SHP77 treated with DMSO at 0.1 percent for 48 hours (cell line): ENCODE measurements around the gene MROH2B.
A peak's percentile ranks its signal among the peaks of the same experiment; 100 is the strongest.
"Not testable (repeated sequence)": the region's sequence is repeated elsewhere in the genome, so short reads cannot be mapped to it uniquely, and the experiment has no call there.

Source experiments
- DNase-seq: peaks from one replicate; lab custom pipeline; 2025; lab: John Stamatoyannopoulos, UW

MROH2B gene

DNA sequence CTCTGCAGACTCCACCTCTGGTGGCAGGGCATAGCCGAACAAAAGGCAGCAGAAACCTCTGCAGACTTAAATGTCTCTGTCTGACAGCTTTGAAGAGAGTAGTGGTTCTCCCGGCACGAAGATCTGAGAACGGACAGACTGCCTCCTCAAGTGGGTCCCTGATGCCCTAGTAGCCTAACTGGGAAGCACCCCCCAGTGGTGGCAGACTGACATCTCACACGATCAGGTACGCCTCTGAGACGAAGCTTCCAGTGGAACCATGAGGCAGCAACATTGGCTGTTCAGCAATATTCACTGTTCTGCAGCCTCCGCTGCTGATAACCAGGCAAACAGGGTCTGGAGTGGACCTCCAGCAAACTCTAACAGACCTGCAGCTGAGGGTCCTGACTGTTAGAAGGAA lies 48.5 kb downstream of the MROH2B start:
- DNase-seq = not testable (repeated sequence)

DNA sequence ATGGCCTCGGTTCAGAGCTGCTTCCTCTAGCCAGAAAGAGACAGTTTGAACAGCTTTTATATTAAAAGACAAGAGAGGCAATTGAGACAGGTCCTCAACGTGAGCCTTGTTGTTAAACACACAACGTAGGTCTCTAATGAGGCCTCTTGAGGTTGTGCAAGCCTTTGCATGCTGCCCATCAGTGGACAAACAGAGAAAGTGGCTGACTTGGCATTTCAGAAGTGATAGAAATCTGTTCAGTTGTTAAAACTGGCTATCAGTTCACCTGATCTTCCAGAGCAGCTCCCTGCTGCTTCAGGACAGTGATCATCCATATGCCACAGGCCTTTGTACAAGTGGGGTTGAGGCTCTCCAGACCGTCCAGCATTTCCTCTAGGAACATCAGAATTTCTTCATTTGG lies 58.8 kb downstream of the MROH2B start:
- peak; percentile 33 for DNase-seq

DNA sequence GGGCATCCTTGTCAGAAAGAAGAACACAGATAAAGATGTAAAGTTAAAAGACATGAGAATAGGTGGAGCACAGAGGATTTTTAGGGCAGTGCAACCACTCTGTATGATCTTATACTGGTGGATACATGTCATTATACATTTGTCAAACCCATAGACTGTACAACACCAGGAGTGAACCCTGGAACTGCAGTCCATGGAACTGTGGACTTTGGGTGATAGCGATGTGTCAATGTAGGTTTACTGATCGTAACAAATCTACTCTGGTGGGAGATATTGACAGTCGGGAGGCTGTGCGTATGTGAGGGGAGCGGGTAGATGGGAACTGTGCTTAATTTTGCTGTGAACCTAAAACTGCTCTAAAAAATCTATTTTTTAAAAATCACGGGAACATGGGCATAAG lies 60.6 kb downstream of the MROH2B start:
- no peak for DNase-seq

DNA sequence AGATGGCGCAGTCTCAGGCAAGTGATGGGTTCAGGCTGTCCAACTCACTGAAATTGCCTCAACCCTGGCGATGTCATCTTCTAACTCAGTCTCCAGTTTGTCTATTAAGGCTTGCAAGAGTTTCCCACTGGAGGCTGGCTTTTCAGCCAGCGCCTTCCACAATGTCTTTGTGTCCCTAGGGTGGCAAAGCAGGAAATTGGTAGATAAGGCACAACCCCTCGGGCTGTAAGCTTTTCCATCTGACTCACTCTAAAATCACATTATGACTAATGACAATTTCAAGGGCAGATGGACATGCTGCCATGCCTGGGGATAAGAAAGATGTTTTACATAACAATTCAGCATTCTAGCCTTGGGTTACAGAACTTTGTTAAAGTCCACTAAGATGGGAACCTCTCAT lies 61.9 kb downstream of the MROH2B start:
- no peak for DNase-seq

DNA sequence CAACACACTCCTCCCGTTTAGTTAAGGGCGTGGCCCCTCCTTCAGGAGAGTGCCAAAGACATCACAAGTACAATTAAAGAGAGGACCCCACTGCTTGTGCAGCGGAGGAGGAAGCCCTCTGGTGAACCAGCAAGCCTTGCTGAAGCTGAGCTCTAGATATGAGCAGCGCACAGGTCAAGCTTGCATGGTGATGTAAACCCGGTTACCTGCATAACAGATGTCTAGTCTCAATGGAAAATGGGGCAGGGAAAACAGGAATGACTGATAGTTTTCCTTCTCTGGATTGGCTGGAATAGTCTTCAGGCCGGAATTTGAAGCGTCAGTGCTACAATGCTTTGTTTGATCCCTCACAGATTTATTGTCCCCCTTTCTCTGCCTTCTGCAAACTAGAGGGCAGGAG lies 66.2 kb downstream of the MROH2B start:
- DNase-seq = no peak

DNA sequence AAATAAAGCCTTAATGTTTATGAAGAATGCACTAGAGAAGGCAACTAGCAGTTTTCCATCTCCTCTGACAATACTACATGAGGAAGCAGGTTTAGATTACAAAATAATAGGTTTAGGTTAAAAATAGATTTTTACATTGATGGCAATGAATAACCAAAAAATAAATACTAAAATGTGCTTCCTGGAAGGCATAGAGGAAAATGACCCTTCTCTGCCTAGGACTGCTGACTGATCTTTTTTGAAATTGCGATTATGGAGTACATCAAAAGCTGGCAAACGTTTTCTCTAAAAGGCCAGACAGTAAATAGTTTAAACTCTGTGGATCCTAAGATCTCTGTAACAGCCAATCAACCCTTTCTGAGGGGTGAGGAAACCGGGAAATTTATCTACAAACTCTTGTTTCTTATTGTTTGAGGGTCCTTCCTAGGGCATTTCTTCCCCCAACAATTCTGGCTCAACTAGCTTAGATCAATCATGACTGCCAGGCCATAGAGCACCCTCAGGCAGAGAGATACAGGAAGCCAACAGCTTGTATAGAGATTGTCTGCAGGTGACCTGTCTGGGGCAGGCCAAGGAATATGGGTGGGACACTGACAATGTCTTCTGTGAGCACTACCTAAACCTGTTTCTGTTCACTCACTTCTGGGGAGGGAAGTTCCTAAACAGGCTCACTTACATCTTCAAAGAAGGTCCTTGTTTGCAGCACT lies 67.3 kb downstream of the MROH2B start:
- no peak for DNase-seq

DNA sequence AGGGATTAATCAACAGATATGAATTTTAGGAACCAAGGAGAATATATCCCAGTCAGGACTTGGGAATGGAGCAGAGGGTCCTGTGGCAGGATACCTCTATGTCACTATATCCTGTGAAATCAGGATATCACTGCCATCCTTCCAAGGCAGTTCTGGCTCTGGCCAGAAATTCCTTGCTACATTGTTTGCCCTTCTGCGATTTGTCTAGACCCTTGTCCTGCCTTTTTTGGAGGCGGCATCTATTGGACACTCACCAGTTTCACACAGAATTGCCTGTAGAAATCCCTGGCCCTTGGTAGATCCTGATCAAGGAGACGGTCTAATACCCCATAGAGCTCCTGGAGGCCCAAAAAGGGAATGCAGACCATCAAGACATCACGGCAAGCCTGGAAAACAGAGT lies 71.2 kb downstream of the MROH2B start:
- DNase-seq = no peak

DNA sequence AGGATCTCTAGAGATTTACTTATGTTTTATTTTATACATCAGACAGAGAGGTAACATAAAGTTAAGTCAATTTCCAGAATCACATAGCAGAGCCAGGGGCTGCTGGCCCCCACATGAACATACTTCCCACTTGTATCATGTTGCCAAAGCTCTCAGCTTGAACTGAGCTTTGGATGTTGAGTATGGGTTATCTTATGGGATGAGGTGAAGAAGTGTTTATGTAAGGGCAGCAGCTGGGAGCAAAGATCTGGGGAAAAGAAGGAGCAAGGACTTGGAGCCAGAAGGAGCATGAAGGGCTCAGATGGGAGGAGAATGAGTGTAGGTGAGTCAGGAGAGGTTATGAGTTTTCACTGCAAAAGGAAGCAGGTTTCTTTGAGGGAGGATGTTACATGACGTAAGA lies 72.0 kb downstream of the MROH2B start:
- no peak for DNase-seq

DNA sequence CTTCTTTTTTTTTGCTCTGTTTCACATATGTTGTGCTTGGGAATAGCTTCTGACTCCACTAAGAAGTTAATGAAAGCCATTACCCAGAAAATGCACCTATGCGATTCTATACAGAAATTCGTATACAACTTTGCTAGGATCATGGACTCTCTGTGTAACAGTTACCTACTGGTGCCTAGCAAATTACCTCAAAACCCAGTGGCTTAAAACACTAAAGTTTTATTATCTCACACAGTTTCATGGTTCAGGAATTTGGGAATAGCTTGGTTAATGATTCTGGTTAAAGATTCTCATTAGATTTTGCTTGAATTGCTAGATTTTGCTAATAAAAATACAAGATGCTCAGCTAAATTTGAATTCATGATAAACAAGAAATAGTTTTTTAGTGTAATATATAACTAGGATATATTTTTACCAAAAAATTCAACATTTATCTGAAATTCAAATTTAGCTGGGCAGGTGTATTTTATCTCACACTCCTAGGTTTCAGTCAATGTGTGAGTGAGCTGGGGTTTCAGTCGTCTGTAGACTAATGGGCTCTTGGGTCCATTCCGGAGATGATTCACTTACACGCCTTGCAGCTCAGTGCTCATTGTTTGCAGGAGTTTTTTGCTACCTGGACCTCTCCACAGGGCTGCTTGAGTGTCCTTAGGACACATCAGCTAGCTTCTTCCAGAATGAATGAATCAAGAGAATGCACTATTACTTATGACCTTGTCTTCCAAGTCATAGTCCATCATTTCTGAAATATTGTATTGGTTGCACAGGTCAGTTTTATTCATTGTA lies 75.1 kb downstream of the MROH2B start:
- DNase-seq = no peak

DNA sequence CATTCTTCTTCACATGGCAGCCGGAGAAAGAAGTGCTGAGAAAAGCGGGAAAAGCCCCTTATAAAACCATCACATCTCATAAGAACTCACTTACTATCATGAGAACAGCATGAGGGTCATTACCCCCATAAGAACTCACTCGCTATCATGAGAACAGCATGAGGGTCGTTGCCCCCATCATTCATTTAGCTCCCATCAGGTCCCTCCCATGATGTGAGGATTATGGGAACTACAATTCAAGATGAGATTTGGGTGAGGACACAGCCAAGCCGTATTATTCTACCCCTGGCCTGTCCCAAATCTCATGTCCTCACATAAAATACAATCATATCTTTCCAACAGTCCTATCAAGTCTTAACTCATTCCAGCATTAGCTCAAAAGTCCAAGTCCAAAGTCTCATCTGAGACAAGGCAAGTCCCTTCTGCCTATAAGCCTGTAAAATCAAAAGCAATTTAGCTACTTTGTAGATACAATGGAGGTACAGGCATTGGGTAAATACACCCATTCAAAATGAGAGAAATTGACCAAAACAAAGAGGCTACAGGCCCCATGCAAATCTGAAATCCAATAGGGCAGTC lies 79.1 kb downstream of the MROH2B start:
- no peak for DNase-seq

DNA sequence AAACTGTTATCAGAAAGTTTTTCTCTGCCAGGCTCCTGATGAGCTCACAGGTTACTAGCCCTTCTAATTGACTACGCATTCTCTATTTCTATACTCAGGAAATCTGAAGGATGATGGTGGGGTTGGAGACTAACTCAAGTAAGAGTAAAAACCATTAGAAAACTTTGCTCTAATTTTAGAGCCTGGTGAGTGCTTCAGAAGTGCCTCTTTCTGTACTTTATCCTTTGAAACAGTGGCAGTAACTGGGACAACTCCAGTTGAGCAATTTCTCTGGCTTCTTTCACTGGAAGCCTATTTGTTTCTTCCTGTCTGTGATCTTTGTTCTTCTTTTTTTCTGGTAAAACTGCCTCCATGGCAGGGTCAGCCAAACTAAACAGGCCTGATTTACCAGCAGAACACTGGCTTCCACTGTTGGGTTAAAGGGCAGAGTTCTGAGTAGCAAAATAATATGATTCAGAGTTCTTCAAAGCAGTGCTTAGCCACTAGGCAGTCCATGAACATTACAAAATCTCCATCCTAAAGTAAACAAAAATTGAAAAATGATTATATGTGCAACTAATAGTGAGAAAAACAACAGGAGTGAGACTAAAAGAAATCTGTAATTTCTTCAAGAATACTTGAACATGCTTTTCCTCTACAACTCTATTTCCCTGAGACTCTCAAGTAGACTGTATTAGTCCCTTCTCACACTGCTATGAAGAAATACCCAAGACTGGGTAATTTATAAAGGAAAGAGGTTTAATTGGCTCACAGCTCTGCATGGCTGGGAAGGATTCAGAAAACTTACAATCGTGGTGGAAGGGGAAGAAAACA lies 79.8 kb downstream of the MROH2B start:
- no peak for DNase-seq

DNA sequence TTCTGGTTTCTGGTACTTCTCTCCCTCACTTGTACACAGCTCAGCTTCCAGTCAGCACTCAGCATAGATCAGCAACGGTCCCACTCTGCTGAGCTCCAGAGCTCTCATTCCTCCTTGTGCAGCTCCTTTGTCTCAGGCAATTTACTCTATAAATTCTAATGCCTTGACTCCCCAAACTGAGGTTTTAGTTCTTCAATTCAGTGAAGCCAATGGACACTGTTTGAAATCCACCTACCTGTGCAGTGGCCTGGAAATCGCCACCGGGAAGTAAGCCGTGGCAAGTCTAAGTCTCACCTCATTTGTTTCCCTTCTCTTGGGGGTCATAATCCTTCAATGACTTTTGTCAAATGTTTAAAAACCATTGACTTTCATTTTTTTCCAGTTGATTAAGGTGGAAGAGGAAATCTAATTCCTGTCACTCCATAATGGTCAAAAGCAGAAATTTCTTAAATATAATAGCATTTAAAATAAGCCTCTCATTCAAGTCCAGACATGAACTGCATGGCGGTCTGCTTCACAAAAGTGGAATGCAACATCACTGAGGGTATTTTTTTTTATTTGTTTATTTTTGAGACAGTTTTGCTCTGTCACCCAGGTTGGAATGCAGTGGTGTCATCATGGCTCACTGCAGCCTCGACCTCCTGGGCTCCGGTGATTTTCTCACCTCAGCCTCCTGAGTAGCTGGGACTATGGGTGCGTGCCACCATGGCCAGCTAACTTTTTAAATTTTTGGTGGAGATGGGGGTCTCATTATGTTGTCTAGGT lies 82.2 kb downstream of the MROH2B start:
- DNase-seq = no peak

DNA sequence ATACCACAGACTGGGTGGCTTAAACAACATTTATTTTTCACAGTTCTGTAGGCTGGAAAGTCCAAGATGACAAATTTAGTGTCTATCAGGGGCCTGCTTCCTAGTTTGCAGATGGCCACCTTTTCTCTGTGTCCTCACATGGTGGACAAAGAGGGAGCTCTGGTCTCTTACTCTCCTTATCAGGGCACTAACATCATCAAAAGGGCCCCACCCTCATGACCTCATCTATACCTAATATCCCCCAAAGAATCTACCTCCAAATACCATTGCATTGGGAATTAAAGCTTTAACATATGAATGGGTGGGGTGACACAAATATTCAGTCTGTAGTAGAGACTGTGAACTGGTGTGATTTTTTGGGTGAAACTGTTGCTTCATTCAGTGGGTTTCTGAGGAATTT lies 83.8 kb downstream of the MROH2B start:
- no peak for DNase-seq

DNA sequence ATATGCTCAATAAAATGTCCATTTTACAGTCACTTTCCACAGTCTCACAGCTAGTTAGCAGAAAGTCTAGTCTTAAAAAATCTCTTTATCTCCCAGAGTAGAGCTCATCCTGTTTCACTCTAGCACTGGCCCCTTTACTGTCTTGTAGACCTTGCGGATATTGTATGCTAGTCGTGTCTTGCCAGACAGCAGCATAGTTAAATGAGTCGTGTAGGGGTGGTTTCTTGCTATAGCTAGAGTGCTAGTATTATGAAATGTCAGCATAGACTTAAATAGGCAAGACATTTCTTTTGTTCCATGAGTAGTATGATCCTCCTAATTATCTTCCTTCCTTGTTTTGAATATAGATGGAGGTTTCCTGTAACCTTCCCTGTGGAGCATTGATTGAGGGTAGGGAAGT lies 84.5 kb downstream of the MROH2B start:
- no peak for DNase-seq

DNA sequence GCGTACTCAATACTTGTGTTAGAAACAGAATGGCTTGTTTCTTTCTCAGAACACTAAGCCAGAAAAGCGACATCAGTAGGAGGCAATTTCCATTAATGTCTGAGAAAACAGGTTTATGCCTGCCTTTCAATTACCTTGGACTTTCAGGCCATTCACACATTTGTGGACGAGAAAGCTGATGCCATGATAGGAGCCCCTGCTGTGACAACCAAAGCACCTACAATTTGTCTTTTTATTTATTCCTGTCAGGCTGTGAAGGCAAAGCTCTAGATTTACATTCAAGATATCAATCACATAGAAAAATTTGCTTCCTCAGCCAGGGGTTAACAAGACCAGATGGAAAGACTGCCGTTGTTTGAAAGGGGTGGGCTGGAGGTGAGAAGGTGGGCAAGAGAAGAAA lies 85.6 kb downstream of the MROH2B start:
- DNase-seq = no peak

DNA sequence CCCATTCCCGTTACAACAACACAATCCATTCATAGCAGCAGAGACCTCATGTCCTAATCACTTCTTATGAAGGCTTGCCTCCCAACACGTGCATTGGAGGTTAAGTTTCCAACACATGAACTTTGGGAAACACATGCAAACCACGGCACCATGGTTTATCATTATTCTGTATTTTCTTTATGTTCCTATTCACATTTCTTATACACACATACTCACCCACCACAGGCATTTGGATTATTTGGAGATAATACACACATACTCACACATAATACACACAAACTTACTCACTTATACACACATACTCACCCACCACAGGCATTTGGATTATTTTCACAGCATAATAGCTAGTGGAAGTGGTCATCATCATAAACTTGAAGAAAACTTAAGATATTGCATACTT lies 86.3 kb downstream of the MROH2B start:
- DNase-seq = no peak

DNA sequence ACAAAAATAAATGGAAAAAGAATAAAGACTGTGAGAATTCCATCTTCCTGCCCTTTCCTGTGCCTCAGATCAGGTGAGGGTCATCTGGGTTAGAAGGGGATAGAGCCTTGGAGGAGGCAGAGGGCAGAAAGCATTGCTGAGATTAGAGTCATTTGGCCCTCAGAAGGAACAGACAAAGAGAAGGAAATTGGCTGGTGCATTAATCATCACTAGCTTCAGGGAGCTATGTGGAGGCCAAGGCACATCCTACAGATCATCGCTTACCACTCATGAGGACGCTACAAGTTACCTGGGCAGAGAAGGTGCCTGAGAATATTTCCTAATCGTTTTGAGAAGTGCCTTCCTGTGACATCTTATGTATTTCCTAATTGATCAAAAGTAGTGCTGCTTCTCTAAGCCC lies 87.4 kb downstream of the MROH2B start:
- no peak for DNase-seq

DNA sequence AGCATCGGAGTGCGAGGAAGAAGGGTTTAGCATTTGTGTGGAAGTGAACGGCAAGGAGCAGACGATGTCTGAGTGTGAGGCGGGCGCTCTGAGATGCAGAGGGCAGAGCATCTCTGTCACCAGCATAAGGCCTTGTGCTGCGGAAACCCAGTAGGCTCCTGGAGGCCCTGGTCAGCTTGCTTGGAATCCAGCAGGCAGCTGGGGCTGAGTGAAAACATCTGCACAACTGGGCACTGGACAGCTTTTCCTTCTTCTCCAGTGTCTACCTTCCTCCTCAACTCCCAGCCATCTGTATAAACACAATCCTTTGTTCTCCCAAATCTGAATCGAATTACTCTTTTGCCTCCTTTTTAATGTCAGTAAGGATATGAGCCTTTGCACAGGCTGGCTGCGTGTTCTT lies 89.7 kb downstream of the MROH2B start:
- DNase-seq = no peak

DNA sequence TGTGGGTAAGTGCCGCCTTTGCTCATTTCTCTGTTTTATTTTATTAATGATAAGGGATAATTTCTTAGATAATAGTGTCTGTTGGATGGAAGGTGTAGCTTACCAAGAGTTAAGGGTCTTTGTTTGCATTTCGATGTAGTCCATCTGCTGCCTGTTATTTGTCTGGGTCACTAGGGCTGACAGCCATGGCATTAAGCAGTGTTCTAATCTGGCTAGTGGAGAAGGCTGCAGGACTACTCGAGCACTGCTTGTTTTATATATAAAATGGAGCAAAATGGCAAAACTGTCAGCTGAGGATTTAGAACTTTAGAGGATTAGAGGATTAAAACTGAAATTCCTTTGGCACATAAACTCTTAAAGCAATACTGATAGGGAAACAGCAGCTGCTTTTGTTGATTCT lies 94.3 kb downstream of the MROH2B start:
- DNase-seq = no peak

DNA sequence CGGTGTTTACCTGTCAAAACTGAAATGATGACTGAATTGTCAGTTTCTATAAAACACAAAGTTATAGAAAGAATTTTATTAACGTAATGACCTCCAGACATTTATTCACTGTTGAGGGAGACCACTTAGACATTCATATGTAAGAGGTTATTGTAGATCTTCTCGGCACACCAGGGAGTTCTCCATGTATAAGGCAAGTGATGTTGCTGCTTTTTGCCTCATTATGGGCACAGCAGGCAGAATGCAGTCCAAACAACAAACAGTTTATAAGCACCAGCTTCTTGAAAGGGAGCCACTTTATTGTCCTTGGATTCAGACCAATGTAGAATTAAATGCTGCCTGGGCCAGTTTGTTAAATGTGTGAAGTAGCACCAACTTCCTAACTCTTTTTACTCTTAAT lies 95.1 kb downstream of the MROH2B start:
- DNase-seq = no peak

DNA sequence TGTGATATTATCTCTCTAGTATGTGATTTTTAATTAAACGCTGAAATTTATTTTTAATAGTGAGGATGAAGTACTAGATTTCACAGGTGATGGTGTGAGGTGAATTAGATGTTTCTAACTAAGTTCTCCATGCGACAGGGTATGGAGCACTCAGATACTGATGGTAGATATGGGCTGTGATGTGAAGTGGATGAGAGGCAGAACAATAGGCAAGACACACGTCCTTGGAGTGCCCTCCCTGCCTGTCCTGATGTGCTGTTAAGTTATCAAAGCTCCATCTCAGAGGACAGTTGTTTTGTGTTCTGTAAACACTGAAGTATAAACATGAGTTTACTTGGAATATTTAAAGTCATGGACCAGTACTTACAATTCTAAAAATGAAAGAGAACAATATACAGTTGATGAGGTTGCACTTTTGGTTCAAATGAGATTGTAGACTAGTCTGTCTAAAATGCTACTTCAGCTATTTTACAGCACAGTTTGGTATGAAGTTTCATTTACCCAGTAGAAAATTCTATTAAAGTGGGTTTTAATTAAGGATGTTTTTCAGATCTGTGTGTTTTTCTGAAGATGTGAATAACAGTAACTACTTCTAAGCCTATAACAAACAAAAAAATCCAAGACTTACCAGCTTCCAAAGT lies 97.7 kb downstream of the MROH2B start:
- no peak for DNase-seq
